HG03175 (cell line): ENCODE data around the gene DEDD2.

Experiments used
- ATAC-seq: cut with Tn5 transposase; IDR thresholded peaks from one replicate; pipeline ENCODE4 v1.9.1; 2021; ENCODE audit warnings: mild to moderate bottlenecking, moderate library complexity; ENCODE audit not compliant: unreplicated experiment

The DEDD2 gene

GRCh38 chr19:42174958-42175734 lies 42.3 kb downstream of the DEDD2 start:
- ATAC-seq, result no peak

- ATAC-seq, result no peak
Measured at GRCh38 chr19:42174188-42174587, 43.3 kb downstream of the DEDD2 start.

- ATAC-seq, result no peak
Measured at GRCh38 chr19:42173695-42174094, 43.8 kb downstream of the DEDD2 start.

GRCh38 chr19:42172261-42172660 lies 45.2 kb downstream of the DEDD2 start:
- no peak for ATAC-seq

- ATAC-seq, result no peak
Measured at GRCh38 chr19:42170715-42171114, 46.8 kb downstream of the DEDD2 start.

GRCh38 chr19:42169486-42170413 lies 47.7 kb downstream of the DEDD2 start:
- ATAC-seq, result no peak

GRCh38 chr19:42168206-42168605 lies 49.3 kb downstream of the DEDD2 start:
- ATAC-seq, result no peak

GRCh38 chr19:42166316-42166715 lies 51.2 kb downstream of the DEDD2 start:
- ATAC-seq, result no peak

GRCh38 chr19:42165146-42165545 lies 52.3 kb downstream of the DEDD2 start:
- no peak for ATAC-seq

- no peak for ATAC-seq
Measured at GRCh38 chr19:42161616-42162263, 55.7 kb downstream of the DEDD2 start.

- no peak for ATAC-seq
Measured at GRCh38 chr19:42159942-42160341, 57.5 kb downstream of the DEDD2 start.

GRCh38 chr19:42158926-42159325 lies 58.6 kb downstream of the DEDD2 start:
- no peak for ATAC-seq

GRCh38 chr19:42156571-42156970 lies 60.9 kb downstream of the DEDD2 start:
- ATAC-seq, result no peak

GRCh38 chr19:42155796-42156195 lies 61.7 kb downstream of the DEDD2 start:
- no peak for ATAC-seq

GRCh38 chr19:42154471-42155323 lies 62.8 kb downstream of the DEDD2 start:
- no peak for ATAC-seq

- no peak for ATAC-seq
Measured at GRCh38 chr19:42153672-42154433, 63.6 kb downstream of the DEDD2 start.

GRCh38 chr19:42152910-42153671 lies 64.4 kb downstream of the DEDD2 start:
- ATAC-seq, result no peak

- no peak for ATAC-seq
Measured at GRCh38 chr19:42151782-42152684, 65.4 kb downstream of the DEDD2 start.
